Lower leg skin (tissue), 4 donors: Measurements from ENCODE around the gene MME. TPM values are rescaled to one million over a fixed set of nuclear protein-coding genes. Genes with fewer than 3 reads are reported as not detected.

Experiments used
- DNase-seq, 2 donors: peaks; one replicate each; pipeline ENCODE4 v3.0.0-alpha.2; 2019; ENCODE audit warnings: low spot score in 2 of 2
- H3K4me3 ChIP-seq: fragments of 200-600 bp; sonication (generic); 2 replicates; pipeline ENCODE4 v1.5.1; 2017; ENCODE audit warnings: mild to moderate bottlenecking, low read depth; ENCODE audit not compliant: poor library complexity, severe bottlenecking
- CTCF ChIP-seq, 3 donors: fragments of 450-650 bp; IDR thresholded peaks; one replicate each; pipeline ENCODE4 v1.5.1; 2016; ENCODE audit warnings: antibody characterized with exemption in 3 of 3, mild to moderate bottlenecking in 3 of 3, moderate library complexity in 2 of 3
- POLR2A ChIP-seq, 2 donors: fragments of 450-650 bp; IDR thresholded peaks; one replicate each; pipeline ENCODE4 v1.6.1; 2016 to 2017; ENCODE audit warnings: antibody characterized with exemption in 2 of 2, mild to moderate bottlenecking in 1 of 2, moderate library complexity in 1 of 2
- WGBS, 2 donors: methylation state at CpG; one replicate each; pipeline ENCODE4 v1.1.5; 2018; 5-methylcytosine and 5-hydroxymethylcytosine counted together
- intact Hi-C: fragments of 100-400 bp; cut with DNase I; formaldehyde crosslinking; loops from one replicate; pipeline ENCODE4 v1.15.0; 2023; ENCODE audit warnings: low total_unique reads
- total RNA-seq, 4 donors: library from RNA; depleted of rRNA; stranded (reverse); fragments of >200 nt; gene quantifications; one replicate each; pipeline ENCODE4 v1.1.0, GENCODE V29; 2016

Gene MME
- total RNA-seq, 4 donors from 2014 or later = 3.8 to 11.0 (median 9.6) TPM

GRCh38 chr3:155196131-155197021 lies 116.3 kb downstream of the MME start:
- intact Hi-C loops = no loop called here
- WGBS, 2 donors = 78 to 85% methylated on average over 5 of the region's 5 CpGs
- no peak for TF ChIP-seq CTCF (IDR thresholded peaks at IDR 0.05)
- TF ChIP-seq POLR2A (IDR thresholded peaks at IDR 0.05) = no peak
- DNase-seq = no peak
- H3K4me3 ChIP-seq = no peak overlapping the region

GRCh38 chr3:155197786-155198185 lies 117.7 kb downstream of the MME start:
- no peak for TF ChIP-seq CTCF (IDR thresholded peaks at IDR 0.05)
- TF ChIP-seq POLR2A (IDR thresholded peaks at IDR 0.05) = no peak
- DNase-seq = no peak
- WGBS, 2 donors = 53 to 58% methylated on average over 2 of the region's 2 CpGs
- H3K4me3 ChIP-seq = no peak overlapping the region
- intact Hi-C loops = no loop called here

GRCh38 chr3:155202626-155203025 lies 122.5 kb downstream of the MME start:
- 67 to 71% methylated on average over 4 of the region's 4 CpGs for WGBS, 2 donors
- intact Hi-C loops = no loop called here
- DNase-seq = peak; percentile 58 to 83
- TF ChIP-seq POLR2A (IDR thresholded peaks at IDR 0.05) (no peak), CTCF (IDR thresholded peaks at IDR 0.05) (no peak)
- H3K4me3 ChIP-seq = no peak overlapping the region

- H3K4me3 ChIP-seq = no peak overlapping the region
- TF ChIP-seq POLR2A (IDR thresholded peaks at IDR 0.05) (no peak), CTCF (IDR thresholded peaks at IDR 0.05) (no peak)
- no peak for DNase-seq
- intact Hi-C loops = no loop called here
Measured at GRCh38 chr3:155204851-155205250, 124.7 kb downstream of the MME start.

- TF ChIP-seq CTCF (IDR thresholded peaks at IDR 0.05) (no peak), POLR2A (IDR thresholded peaks at IDR 0.05) (no peak)
- DNase-seq = no peak
- H3K4me3 ChIP-seq = no peak overlapping the region
- 71 to 77% methylated on average over 4 of the region's 4 CpGs for WGBS, 2 donors
- intact Hi-C loops = no loop called here
Measured at GRCh38 chr3:155208183-155208800, 128.2 kb downstream of the MME start.
